ENCODE results near the gene TWSG1. TPM values are rescaled to one million over a fixed set of nuclear protein-coding genes. Genes with fewer than 3 reads are reported as not detected.
"Not testable (repeated sequence)": the region's sequence is repeated elsewhere in the genome, so short reads cannot be mapped to it uniquely, and the experiment has no call there.

TWSG1 gene
- total and polyA plus RNA-seq, 7 donors = 3.6 to 8.5 (median 7.0) TPM

- WGBS, 3 donors = 52 to 58% (median 56%) methylated on average over 6 of the region's 6 CpGs
- H3K9me3 ChIP-seq = no peaks in the 10 kb centered on the region
- peak; percentile 18 for TF ChIP-seq CTCF (IDR thresholded peaks at IDR 0.05)
- H3K27me3 ChIP-seq (ENCODE audit: insufficient read depth in 3 of 3, low read length in 2 of 3) = no peaks in the 10 kb centered on the region
- no peak overlapping the region for H3K4me3 ChIP-seq
- intact Hi-C loops (cut with DNase I) = no loop called here
- H3K27ac ChIP-seq = no peak overlapping the region
- DNase-seq = no peak
- peaks cover 0 to 16% of the 10 kb centered on the region in 2 donors for H3K36me3 ChIP-seq (ENCODE audit: insufficient read depth in 1 of 2, low read depth in 1 of 2)
- H3K4me1 ChIP-seq = no peaks in the 10 kb centered on the region
- peak in 2 of 4 donors; percentile 32 to 44 for ATAC-seq
Observed at GRCh38 chr18:9366126-9366714, 31.6 kb downstream of the TWSG1 start.

- H3K4me1 ChIP-seq; H3K9me3 ChIP-seq; H3K27me3 ChIP-seq (ENCODE audit: insufficient read depth in 3 of 3, low read length in 2 of 3); H3K36me3 ChIP-seq (ENCODE audit: insufficient read depth in 1 of 2, low read depth in 1 of 2); ATAC-seq; intact Hi-C loops (cut with DNase I); H3K27ac ChIP-seq; H3K4me3 ChIP-seq; DNase-seq: not testable (repeated sequence)
- 92 to 100% (median 98%) methylated on average over 1 of the region's 1 CpG for WGBS, 3 donors
Observed at GRCh38 chr18:9373254-9373653, 38.7 kb downstream of the TWSG1 start.

GRCh38 chr18:9379118-9379517, 44.5 kb downstream of the TWSG1 start:
- DNase-seq (no peak), ATAC-seq (no peak)
- no peak for TF ChIP-seq CTCF (IDR thresholded peaks at IDR 0.05)
- H3K4me1 ChIP-seq = no peaks in the 10 kb centered on the region
- H3K4me3 ChIP-seq = no peak overlapping the region
- H3K9me3 ChIP-seq = peaks cover 4% of the 10 kb centered on the region
- H3K36me3 ChIP-seq (ENCODE audit: insufficient read depth in 1 of 2, low read depth in 1 of 2) = no peaks in the 10 kb centered on the region
- no peak overlapping the region for H3K27ac ChIP-seq
- no peaks in the 10 kb centered on the region for H3K27me3 ChIP-seq (ENCODE audit: insufficient read depth in 3 of 3, low read length in 2 of 3)
- intact Hi-C loops (cut with DNase I) = no loop called here
- WGBS, 3 donors = 95 to 98% (median 98%) methylated on average over 6 of the region's 6 CpGs

- H3K27ac ChIP-seq = no peak overlapping the region
Observed at GRCh38 chr18:9380101-9380500, 45.5 kb downstream of the TWSG1 start.

More at GRCh38 chr18:9380101-9380500, 45.5 kb downstream of the TWSG1 start:
- Histone ChIP-seq H3K4me1 (no peaks in the 10 kb centered on the region), H3K4me3 (no peak overlapping the region), H3K36me3 (ENCODE audit: insufficient read depth in 1 of 2, low read depth in 1 of 2) (no peaks in the 10 kb centered on the region), H3K9me3 (peaks cover 4% of the 10 kb centered on the region), H3K27me3 (ENCODE audit: insufficient read depth in 3 of 3, low read length in 2 of 3) (no peaks in the 10 kb centered on the region)
- ATAC-seq (no peak), DNase-seq (no peak)
- no peak for TF ChIP-seq CTCF (IDR thresholded peaks at IDR 0.05)
- intact Hi-C loops (cut with DNase I) = no loop called here
- WGBS, 3 donors = 44 to 48% (median 45%) methylated on average over 2 of the region's 2 CpGs
